ENCODE data around the gene PSTPIP2.
"Not testable (repeated sequence)": the region's sequence is repeated elsewhere in the genome, so short reads cannot be mapped to it uniquely, and the experiment has no call there.

Gene PSTPIP2, protein sequence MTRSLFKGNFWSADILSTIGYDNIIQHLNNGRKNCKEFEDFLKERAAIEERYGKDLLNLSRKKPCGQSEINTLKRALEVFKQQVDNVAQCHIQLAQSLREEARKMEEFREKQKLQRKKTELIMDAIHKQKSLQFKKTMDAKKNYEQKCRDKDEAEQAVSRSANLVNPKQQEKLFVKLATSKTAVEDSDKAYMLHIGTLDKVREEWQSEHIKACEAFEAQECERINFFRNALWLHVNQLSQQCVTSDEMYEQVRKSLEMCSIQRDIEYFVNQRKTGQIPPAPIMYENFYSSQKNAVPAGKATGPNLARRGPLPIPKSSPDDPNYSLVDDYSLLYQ
- total RNA-seq = 12.2 to 22.9 reads per million in 2 donors

DNA sequence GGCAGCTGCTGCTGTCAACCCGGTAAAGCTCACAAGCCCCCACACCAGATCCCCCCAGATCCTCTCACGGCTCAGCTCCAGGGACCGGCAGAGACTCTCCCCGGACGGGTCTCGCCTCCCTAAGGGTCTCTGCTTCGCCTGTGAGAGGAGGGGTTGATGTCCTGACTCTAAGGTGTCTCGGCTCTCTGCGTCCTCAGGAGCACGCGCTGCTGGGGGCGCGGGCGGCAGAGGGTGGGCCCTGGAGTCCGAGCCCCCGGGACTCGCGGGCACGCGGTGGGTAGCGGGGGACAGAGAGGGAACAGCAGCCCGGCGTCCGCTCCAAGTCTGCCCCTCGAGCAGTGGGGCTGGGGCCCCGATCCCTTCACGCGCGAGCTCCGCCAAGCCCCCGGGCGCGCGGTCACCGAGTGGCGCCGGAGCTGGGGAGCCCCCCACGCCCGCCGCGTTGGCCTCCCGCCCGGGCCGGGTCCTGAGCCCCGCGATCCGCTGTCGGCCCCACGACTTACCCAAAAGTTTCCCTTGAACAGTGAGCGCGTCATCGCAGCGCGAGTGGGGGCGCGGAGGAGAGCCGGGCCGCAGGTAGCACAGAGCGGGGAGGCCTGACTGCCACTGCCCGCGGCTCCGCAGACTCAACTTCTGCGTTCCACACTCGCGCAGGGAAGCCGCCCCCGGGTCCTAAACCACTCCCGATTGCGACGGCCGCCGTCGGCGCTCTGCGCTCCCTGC lies at the start of gene PSTPIP2:
Gene PSTPIP2 (minus strand): TSS at position 608 of the 723 bp plus-strand sequence. CDS start 72 bp downstream, at position 536.
- peak; percentile 52 for DNase-seq

DNA sequence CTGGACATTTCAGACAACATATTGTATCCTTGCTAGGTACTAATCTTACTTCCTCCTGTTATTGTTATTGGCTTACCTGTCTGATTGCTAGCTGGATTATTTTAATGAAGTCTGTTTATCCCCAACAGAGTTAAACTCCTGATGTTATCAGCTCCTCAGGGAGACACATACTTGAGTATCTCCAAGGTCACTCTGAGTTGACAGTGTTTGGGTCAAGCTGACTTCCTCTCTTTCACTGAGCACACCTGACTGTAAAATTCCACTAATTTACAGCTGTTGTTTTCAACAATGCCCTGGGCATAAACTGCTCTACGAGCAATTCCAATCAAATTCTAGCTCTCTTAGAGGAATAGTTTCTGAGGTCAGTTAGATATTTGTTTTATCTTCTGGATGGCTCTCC lies 41.7 kb upstream of the PSTPIP2 start:
- no peak for DNase-seq

DNA sequence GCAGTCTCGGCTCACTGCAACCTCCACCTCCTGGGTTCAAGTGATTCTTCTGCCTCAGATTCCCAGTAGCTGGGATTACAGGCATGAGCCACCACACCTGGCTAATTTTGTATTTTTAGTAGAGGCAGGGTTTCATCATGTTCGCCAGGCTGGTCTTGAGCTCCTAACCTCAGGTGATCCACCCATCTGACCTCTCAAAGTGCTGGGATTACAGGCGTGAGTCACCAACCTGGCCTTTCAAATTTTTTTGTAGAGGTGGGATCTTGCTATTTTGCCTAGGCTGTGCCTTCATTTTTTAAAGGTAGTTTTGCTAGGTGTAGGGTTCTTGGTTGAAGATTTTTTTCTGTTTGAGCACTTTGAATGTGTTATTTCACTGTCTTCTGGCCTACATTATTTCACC lies 38.3 kb upstream of the PSTPIP2 start:
- no peak for DNase-seq

DNA sequence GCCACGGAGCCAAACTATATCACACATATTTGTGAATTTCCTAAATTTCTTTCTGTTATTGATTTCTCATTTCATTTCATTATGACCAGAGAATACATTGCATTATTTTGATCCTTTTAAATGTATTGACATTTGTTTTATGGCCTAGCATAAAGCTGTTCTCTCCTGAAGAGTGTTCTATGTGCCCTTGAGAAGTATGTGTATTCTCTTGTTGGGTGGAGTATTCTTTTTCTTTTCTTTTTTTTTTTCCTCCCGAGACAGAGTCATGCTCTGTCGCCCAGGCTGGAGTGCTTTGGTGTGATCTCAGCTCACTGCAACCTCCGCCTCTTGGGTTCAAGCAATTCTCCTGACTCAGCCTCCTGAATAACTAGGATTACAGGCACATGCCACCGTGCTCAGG lies 37.3 kb upstream of the PSTPIP2 start:
- no peak for DNase-seq

DNA sequence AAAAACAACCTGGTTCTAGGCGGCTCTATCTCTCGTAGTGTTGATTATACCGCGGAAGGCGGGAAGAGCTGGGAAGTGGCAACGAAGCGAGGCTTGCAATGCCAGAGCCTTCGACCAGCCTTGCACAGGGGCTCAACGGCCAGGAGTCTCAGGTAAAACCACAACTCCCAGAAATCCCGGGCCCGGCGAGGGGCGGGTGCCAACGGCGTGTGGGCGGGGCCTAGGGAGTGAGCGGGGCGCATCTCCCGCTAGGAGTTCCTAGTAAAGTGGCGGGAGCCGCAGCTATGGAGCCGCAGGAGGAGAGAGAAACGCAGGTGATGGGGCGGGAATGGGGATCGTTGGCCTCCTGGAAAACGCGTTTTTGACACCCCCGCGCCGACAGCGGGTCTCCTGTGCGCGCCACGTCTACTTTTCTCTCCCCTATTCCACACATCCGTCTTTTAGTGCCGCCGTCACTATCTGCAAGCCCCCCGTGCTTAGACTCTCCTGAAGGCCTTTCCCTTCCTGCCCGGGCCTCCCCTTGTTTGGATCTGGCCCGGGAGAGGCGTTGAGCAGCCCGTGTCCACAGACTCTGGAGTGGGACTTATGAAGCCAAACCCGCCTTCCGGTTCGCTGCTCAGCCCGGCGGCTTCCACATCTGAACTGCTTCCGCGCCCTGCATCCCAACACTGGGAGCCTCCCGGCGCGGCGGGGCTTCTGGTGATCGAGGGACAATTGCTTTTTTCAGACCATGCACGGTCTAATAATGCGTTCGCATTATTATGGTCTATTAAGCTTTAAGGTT lies 32.3 kb upstream of the PSTPIP2 start, which contains the start of gene HAUS1:
Gene HAUS1 (plus strand): TSS at position 258 of the 784 bp plus-strand sequence. CDS start 27 bp downstream, at position 285.
- DNase-seq = peak; percentile 80

DNA sequence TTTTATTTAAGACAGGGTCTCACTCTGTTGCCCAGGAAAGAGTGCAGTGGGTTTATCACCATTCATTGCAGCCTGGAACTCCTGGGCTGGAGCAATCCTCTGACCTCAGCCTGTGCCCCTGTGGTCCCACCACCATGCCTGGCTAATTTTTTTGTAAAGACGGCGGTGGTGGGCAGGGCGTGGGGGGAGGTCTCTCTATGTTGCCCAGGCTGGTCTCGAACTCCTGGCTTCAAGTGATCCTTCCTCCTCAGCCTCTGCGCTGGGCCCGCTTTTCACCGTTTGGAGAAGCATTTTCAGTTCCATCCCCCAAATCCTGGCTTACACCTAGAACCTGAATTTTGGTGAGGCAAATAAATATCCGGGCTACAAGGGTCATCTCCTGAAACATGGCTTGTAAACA lies 27.4 kb upstream of the PSTPIP2 start:
- DNase-seq = no peak

DNA sequence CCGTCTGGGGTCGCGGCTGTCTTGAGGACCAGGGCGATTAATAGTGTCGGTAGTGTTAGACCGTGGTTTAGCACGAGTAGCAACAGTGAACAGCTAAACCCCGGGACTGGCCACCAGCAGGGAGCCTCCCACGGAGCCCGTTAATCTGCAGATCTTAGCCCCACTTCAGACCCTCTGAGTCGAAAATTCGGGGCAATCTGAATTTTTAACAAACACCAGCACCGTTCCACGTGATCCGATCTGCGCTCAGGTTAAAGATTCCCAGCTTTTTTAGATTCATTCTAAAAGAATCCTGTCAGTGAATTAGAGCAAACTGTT lies 26.5 kb upstream of the PSTPIP2 start:
- DNase-seq = no peak

DNA sequence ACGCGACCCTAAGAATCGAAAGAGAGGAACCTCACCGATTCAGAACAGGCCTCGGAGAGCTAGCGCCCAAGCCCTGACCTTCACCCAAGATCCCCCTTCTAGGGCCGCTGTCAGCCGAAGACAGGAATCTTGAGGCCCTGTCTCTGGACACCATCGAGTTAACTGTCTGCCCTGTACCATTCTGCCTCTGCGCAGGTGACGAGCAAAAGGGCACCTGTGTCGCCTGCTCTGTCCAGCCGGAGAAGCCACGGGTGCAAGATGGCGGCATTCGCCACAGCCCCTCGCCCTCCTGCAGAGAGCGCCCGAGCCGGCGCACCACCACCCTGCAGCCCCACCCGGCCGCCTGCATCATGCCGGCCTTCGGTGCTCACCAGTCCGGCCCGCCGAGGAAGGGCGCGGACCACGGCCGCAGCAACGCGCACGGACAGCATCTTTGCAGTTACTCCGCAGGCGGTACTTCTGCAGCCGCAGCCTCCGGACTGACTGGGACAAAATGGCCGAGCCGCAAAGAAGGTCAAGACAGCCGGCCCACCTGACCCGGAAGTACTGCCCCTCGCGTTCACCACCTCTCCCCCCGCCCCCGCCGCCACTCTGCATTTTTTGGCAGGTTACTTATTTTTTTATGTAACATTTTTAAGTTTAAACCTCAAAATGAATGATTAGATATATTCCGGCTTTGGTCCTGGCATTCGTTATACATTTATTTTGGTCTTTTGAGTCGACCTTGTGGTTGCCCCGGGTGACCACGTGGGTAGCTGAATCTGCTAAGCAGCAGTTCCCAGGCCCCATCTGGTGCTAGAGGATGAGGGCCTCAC lies 25.9 kb upstream of the PSTPIP2 start, which contains the start of gene ATP5F1A:
Gene ATP5F1A (minus strand): TSS at position 496 of the 815 bp plus-strand sequence. CDS start 65 bp downstream, at position 431.
- peak; percentile 72 for DNase-seq

DNA sequence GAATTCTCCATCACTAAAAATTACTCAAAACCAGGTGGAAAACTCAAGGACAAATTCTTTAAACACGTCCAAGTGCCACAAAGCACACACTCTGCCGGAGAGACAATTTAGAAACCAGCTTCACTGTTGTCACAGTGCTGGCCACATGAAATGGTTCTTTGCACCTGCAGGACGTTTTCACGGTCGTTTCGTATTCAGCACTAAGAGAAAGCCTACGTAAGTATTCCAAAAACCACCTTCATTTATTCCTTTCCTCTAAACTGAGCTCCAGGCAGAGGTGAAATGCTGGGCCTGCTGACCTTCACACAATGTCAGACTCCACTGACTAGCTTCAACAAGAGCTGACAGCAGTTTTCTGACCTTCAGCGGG lies 25.4 kb upstream of the PSTPIP2 start:
- no peak for DNase-seq

DNA sequence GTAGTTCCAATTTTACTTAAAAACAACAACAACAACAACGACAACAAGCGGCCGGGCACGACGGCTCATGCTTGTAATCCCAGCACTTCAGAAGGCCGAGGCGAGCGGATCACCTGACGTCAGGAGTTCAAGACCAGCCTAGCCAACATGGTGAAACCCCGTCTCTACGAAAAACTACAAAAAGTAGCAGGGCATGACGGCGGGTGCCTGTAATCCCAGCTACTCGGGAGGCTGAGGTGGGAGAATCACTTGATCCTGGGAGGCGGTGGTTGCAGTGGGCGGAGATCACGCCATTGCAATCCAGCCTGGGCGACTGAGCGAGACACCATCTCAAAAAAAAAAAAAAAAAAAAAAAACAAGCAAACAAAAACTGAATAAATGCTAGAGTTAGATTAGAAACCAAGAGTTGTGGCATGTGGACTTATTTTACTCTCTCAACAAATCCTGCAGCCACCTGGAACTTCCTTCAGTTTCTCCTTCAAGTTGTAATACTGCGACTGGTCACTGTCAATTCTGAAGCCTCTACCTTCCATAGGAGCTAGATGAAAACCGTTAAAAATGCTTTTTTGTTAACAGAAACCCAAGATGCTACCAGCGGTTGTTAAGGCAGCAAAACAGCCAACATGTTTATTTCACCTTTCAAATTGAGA lies 24.7 kb upstream of the PSTPIP2 start:
- no peak for DNase-seq

DNA sequence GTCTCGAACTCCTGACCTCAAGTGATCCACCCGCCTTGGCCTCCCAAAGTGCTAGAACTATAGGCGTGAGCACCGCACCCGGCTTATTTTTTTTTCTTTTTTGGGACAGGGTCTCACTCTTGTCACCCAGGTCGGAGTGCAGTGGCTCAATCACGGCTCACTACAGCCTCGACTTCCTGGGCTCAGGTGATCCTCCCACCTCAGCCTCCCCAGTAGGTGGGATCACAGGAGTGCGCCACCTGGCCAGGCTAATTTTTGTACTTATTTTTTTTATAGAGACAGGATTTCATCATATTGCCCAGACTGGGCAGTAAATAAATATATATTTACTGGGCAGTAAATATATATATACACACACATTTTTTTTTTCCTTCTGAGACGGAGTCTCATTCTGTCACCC lies 23.5 kb upstream of the PSTPIP2 start:
- DNase-seq = no peak

DNA sequence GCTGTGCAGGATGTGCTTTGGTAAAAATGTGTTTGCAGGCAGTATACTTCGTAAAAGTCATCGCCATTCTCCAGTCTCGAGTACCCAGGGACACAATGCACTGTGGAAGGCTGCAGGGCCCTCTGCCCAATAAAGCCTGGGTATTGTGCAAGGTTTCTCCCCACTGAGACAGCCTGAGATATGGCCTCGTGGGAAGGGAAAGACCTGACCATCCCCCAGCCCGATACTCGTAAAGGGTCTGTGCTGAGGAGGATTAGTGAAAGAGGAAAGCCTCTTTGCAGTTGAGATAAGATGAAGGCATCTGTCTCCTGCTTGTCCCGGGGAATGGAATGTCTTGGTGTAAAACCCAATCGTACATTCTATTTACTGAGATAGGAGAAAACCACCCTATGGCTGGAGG lies 16.4 kb upstream of the PSTPIP2 start:
- DNase-seq = not testable (repeated sequence)

DNA sequence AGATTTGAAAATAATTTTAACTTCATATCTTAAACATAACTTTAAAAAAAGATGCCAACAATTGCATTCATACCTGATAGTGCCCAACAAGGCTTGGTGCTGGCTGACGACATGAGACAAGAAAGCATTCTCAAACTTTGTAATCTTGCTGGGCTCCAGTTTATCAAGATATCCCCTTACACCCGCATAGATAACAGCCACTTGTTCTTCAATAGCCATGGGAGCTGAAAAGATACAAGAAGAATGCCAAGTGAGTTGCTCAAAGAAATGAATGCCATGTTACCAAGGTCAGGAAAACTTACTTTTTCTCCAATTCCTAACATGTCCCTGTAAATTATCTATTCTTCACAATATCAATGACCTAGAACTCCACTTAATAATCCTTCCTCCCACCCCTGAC lies 12.4 kb upstream of the PSTPIP2 start:
- no peak for DNase-seq

DNA sequence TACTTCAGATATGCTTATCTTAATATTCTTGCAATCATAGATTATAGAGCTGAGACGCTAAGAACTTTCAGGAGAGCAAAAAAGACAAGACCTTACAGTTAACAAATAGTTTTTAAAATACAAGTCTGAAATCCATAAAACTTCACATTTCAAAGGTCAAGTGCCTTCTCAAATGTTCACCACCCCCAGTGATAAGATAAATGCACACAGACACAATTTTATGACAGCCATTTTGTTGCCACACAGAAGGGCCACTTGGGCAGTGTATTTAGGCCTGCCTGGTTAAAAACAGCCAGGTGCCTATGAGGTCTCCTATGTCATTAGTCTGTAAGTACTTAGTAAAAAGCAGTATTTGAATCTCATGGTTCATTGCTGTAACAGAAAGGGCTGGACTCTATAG lies 8.1 kb upstream of the PSTPIP2 start:
- DNase-seq = no peak

DNA sequence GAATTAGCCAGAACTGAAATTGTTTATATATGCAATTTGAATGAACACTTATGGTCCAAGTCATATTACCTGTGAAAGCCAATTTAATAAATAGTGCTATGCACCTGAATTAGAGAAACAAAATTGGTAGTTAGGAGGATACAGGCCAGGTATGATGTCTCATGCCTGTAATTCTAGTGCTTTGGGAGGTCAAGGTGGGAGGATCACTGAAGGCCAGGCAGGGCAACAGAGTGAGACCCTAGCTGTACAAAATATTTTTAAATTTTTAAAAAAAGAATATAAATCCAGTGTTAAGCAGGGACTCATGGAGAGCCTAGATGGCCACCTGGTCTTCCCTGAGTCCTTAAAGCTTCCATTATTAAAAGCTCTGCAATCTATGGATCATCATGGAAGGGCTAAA lies 7.3 kb upstream of the PSTPIP2 start:
- DNase-seq = no peak

DNA sequence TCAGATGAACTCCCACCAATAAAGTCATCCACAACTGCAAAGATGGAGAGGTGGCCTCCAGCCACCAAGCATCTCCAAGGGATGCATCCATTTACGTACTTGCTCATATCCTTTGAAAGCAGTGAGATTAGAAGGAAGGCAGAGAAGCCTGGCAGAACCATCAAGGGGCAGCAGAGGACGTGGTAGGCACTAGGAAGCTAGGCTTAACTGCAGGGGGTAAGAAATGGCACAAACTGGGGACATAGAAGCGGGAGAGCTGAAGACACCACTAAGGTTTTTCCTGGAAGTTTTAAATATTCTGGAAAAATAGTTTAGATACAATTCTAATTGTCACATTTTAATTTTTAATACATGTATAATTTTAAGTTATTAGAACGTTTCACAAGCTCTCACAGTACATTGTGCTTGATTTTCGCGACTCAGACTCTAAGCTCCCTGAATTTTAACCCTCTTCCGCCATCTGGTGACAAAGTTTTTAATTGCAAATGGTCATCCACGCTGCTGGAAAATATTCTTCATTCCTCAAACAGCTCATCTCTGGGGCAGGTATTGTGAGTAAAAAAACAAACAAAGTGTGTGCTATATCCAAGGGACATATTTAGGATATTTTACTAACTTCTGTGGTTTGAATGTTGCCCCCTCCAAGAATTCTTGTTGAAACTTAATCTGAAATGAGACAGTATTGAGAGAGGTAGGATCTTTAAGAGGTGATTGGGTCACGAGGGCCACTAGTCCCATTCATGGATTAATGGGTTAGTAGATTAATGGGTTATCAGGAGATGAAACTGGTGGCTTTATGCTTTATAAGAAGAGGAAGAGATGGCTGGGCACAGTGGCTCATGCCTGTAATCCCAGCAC lies 1.6 kb upstream of the PSTPIP2 start:
- no peak for DNase-seq

DNA sequence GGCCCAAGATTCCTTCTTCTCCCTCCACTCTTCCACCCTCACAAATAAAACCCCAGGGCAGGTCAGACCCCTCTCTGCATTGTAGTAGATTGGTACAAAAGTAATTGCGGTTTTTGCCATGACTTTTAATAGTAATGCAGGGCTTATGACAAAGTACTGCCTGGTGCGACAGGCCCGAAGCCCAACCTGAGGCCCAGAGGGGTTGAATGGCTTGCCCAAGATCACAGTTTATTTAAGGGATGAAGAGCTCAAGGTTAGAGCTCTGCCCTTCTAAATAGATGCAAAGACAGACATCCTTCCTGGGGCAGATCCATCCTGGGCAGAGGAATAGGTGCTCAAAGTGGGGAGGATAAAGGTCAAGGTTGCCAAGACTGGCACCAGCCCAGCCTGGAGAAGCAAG lies 899 bp upstream of the PSTPIP2 start:
- no peak for DNase-seq

DNA sequence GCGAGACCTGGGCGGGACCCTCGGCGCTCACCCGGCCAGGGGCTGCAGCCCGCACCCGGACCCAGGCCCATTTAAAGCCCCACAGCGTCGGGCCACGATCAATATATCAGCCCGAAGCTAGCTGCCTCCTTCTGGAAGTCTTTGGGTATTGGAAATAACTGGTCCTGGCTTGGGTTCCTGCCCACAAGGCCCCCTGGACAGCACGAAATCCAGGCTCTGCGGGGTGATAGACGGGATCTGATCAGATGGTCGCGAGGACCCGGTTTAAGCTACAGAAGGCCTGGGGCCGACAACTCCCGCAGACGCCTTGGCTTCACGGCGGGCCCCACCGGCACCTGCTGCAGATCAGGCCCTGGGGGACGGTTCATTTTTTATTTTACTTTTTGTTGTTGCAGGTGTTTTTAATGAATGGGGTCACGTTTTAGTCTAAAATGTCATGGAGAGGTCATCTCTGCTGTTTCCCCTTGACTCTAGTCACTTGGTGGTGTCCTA lies 362 bp upstream of the PSTPIP2 start:
- no peak for DNase-seq

DNA sequence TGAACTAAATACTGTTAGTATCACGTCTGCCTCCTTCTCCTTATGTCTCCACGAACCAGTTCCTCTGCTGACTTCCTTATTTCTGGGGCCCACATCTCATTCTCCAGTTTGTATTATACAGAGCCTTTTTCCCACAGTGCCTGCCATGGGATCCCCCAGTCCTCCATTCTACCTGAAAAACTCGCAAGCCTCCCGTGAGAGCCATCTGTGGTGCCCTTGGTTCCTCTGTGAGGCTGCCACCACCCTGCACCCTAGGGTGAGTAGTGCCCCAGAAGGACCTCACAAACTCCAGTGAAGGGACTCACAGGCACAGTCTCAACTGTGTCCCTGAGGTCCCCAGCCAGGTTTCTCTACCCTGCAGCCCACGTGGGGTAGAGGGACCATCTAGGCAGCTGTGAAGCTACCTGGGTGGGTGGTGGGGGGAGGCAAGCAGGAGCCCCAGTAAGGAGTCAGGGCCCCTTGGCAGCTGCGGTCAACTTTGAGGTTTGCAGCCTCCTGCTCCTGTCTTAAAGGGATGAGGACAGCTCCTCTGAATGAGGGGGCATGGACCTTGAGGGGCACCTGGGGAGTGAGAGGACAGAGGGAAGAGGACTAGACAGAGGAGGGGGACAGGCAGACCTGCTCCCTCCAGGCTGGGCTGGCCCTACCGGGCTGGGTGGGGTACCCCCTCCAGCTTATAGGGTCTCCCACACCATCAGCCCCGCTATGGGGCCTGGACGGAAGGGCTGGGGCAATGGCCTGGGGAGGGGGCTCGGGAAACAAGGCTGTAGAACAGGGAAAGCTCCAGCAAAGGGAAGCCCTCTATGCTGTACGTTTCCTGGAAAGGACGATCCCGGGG lies 1.0 kb downstream of the PSTPIP2 start:
- DNase-seq = no peak

DNA sequence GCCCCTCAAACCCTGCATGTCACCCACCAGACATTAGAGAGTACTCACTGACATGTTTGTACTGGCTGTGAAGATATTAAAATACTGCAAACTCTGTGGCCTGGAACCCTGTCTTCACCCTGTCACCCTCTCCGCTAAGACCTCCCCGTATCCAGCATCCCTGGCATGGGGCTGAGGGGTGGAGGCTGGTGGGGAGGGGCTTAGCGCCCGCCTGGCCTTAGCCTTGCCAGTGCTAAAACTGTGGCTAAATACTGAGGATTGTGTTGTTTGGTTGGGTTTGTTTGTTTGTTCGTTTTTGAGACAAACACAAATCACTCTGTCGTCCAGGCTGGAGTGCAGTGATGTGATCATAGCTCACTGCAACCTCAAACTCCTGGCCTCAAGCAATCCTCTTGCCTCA lies 1.8 kb downstream of the PSTPIP2 start:
- DNase-seq = no peak
